Prostate gland (tissue), 2 donors: Measurements from ENCODE around the gene PLCB2.

Source experiments
- POLR2AphosphoS5 ChIP-seq: sonication (generic); formaldehyde crosslinking; IDR thresholded peaks from one replicate; pipeline ENCODE4 v1.6.1; 2017; ENCODE audit warnings: antibody characterized with exemption
- TF ChIP-seq, protein P1 (sequence below), 4 experiments: fragments of 200-600 bp in 2 of 4; fragments of 450-650 bp in 2 of 4; sonication (generic) in 2 of 4; IDR thresholded peaks; 1 replicate in 3 of 4; 2 replicates in 1 of 4; pipeline ENCODE4 v1.5.1; 2016 to 2019; ENCODE audit warnings: antibody characterized with exemption in 4 of 4, mild to moderate bottlenecking in 2 of 4, moderate library complexity in 2 of 4

DNA sequence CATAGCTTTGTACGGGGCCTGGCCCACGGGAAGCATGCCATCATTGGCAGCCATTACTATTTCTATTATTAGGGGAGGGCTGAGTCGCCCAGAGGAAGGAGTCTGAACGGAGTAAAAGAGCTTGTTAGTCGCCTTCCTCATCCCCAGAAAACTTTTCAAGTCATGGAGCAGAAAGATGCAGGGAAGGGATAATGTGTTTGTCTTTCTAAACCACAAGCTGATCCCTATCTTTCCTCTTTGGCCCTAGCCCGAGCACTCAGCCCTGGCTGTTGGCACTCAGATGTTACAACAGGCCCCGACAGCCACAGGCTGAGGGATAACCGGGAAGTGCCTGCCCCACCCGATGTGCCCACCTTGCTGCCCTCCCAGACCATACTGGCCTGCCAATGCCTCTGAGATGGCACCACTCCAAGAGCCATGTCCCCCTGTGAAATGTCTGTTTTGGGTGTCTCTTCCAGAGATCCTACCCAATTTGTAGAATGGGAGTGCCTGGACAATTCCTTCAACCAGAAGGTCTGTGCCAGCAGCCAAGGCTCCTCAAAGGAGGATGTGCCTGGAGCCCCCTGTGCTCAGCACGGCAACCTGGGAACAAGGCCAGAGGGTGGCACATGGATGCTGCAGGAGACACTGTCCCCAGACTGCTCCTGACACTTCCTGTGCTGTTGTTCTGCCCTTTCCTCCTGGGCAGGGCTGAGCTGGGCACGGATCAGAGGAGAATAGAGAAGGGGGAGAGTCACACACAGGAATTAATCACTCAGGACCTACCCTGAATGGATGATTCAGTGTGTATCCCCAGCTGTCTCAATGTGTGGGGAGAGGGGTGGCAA is 58.0 kb downstream of the PLCB2 start:
- TF ChIP-seq, protein P1, sequence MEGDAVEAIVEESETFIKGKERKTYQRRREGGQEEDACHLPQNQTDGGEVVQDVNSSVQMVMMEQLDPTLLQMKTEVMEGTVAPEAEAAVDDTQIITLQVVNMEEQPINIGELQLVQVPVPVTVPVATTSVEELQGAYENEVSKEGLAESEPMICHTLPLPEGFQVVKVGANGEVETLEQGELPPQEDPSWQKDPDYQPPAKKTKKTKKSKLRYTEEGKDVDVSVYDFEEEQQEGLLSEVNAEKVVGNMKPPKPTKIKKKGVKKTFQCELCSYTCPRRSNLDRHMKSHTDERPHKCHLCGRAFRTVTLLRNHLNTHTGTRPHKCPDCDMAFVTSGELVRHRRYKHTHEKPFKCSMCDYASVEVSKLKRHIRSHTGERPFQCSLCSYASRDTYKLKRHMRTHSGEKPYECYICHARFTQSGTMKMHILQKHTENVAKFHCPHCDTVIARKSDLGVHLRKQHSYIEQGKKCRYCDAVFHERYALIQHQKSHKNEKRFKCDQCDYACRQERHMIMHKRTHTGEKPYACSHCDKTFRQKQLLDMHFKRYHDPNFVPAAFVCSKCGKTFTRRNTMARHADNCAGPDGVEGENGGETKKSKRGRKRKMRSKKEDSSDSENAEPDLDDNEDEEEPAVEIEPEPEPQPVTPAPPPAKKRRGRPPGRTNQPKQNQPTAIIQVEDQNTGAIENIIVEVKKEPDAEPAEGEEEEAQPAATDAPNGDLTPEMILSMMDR (IDR thresholded peaks at IDR 0.05), result no peak
- peak; percentile 72 for TF ChIP-seq POLR2AphosphoS5
